Ishikawa (cell line): Measurements from ENCODE around the gene ZDHHC1.

ENCODE experiments used
- CEBPB ChIP-seq: IDR thresholded peaks from 2 replicates; pipeline ENCODE4 v1.6.1; 2012
- CREB1 ChIP-seq: IDR thresholded peaks from 2 replicates; pipeline ENCODE4 v1.6.1; 2012; ENCODE audit warnings: low read depth
- EGR1 ChIP-seq: IDR thresholded peaks from 2 replicates; pipeline ENCODE4 v1.6.1; 2012
- EP300 ChIP-seq: IDR thresholded peaks from 2 replicates; pipeline ENCODE4 v1.6.1; 2012; ENCODE audit warnings: borderline replicate concordance
- FOXM1 ChIP-seq: IDR thresholded peaks from 2 replicates; pipeline ENCODE4 v1.6.1; 2012; ENCODE audit warnings: low read depth, borderline replicate concordance
- NFIC ChIP-seq: IDR thresholded peaks from 2 replicates; pipeline ENCODE4 v1.6.1; 2012
- RAD21 ChIP-seq: IDR thresholded peaks from 2 replicates; pipeline ENCODE4 v1.6.1; 2012; ENCODE audit warnings: low read depth
- TAF1 ChIP-seq: IDR thresholded peaks from 2 replicates; pipeline ENCODE4 v1.6.1; 2012; ENCODE audit warnings: low read depth, mild to moderate bottlenecking
- TCF12 ChIP-seq: IDR thresholded peaks from 2 replicates; pipeline ENCODE4 v1.6.1; 2012; ENCODE audit warnings: low read depth
- TEAD4 ChIP-seq: IDR thresholded peaks from 2 replicates; pipeline ENCODE4 v1.6.1; 2012
- YY1 ChIP-seq: IDR thresholded peaks from 2 replicates; pipeline ENCODE4 v1.6.1; 2012; ENCODE audit warnings: low read depth
- ZBTB7A ChIP-seq: IDR thresholded peaks from 2 replicates; pipeline ENCODE4 v1.6.1; 2012; ENCODE audit warnings: low read depth
- TF ChIP-seq, protein P1 (sequence below): IDR thresholded peaks from 2 replicates; pipeline ENCODE4 v1.6.1; 2012
- TF ChIP-seq, protein P2 (sequence below): IDR thresholded peaks from 2 replicates; pipeline ENCODE4 v1.6.1; 2012
- TF ChIP-seq, protein P3 (sequence below): IDR thresholded peaks from 2 replicates; pipeline ENCODE4 v1.6.1; 2012; ENCODE audit warnings: low read depth, mild to moderate bottlenecking

ZDHHC1 gene

DNA sequence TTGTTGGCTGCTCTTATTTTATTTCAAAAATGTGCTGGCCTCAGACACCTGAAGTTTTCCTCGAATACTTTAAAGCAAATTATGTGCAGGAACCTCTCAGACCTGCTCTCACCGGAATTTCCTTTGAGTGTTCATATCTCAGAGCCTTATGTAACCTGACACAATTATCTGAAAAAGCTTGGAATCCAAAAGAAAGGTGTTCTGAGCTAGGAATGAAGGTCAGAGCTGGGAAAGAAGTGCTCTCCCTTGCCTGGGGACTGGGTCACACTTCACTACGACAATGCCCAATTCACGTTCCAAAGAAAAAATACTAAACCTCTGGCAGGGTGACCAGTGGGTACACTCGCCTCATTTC lies 8.0 kb upstream of the ZDHHC1 start:
- TF ChIP-seq RAD21 = no peak
- TF ChIP-seq TEAD4 = no peak

DNA sequence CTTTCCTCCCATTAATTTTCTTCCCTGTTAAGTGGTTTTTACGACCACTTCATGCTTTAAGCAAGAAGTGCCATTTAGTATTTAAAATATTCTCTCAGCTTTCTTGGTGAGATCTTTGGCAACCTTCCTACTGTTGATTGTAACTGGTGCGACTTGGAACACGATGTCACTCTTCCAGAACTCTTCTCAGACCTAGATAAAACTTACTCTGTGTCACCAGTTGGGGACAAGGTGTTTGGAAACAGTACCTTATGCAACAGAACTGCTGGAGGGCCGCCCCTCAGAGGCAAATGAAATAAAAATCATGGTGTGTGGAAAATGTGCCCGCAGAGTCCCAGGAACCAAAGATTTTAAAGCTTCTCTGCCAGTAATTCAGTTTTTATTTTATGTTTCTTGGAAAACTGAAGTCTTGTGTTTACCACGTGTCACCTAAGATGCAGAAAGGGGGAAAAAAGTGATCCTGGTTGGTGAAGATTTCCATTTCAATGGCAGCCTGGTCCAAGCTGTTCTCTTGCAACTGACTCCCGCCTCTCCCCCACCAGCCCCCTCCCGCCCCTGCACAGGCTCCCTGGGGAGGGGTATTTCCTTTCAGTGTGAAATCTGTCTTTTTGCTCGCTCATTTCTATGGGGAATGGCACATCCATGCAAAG lies 7.5 kb upstream of the ZDHHC1 start:
- TF ChIP-seq TCF12 (no peak), RAD21 (no peak), YY1 (no peak), TAF1 (no peak), NFIC (no peak), TEAD4 (no peak), EP300 (no peak), EGR1 (no peak), CREB1 (no peak), FOXM1 (no peak), CEBPB (no peak), ZBTB7A (no peak)
- TF ChIP-seq, protein P1, sequence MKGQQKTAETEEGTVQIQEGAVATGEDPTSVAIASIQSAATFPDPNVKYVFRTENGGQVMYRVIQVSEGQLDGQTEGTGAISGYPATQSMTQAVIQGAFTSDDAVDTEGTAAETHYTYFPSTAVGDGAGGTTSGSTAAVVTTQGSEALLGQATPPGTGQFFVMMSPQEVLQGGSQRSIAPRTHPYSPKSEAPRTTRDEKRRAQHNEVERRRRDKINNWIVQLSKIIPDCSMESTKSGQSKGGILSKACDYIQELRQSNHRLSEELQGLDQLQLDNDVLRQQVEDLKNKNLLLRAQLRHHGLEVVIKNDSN = no peak
- TF ChIP-seq, protein P2, sequence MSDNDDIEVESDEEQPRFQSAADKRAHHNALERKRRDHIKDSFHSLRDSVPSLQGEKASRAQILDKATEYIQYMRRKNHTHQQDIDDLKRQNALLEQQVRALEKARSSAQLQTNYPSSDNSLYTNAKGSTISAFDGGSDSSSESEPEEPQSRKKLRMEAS = no peak
- TF ChIP-seq, protein P3, sequence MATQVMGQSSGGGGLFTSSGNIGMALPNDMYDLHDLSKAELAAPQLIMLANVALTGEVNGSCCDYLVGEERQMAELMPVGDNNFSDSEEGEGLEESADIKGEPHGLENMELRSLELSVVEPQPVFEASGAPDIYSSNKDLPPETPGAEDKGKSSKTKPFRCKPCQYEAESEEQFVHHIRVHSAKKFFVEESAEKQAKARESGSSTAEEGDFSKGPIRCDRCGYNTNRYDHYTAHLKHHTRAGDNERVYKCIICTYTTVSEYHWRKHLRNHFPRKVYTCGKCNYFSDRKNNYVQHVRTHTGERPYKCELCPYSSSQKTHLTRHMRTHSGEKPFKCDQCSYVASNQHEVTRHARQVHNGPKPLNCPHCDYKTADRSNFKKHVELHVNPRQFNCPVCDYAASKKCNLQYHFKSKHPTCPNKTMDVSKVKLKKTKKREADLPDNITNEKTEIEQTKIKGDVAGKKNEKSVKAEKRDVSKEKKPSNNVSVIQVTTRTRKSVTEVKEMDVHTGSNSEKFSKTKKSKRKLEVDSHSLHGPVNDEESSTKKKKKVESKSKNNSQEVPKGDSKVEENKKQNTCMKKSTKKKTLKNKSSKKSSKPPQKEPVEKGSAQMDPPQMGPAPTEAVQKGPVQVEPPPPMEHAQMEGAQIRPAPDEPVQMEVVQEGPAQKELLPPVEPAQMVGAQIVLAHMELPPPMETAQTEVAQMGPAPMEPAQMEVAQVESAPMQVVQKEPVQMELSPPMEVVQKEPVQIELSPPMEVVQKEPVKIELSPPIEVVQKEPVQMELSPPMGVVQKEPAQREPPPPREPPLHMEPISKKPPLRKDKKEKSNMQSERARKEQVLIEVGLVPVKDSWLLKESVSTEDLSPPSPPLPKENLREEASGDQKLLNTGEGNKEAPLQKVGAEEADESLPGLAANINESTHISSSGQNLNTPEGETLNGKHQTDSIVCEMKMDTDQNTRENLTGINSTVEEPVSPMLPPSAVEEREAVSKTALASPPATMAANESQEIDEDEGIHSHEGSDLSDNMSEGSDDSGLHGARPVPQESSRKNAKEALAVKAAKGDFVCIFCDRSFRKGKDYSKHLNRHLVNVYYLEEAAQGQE = no peak

DNA sequence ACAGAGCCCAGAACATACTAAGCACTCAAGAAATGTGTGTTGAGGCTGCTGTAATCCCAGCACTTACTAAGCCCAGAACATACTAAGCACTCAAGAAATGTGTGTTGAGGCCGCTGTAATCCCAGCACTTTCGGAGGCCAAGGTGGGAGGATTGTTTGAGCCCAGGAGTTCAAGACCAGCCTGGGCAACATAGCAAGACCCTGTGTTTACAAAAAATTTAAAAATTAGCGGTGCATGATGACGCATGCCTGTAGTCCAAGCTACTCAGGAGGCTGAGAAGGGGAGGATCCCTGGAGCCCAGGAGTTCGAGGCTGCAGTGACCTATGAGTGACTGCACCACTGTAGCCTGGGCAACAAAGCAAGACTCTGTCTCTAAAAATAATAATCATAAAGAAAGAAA lies 6.7 kb upstream of the ZDHHC1 start:
- TF ChIP-seq CEBPB (no peak), EP300 (no peak), TAF1 (no peak), CREB1 (no peak), TEAD4 (no peak), ZBTB7A (no peak), NFIC (no peak), RAD21 (no peak), EGR1 (no peak), YY1 (no peak), TCF12 (no peak), FOXM1 (no peak)
- TF ChIP-seq, protein P3 = no peak
- TF ChIP-seq, protein P2 = no peak
- TF ChIP-seq, protein P1 = no peak

DNA sequence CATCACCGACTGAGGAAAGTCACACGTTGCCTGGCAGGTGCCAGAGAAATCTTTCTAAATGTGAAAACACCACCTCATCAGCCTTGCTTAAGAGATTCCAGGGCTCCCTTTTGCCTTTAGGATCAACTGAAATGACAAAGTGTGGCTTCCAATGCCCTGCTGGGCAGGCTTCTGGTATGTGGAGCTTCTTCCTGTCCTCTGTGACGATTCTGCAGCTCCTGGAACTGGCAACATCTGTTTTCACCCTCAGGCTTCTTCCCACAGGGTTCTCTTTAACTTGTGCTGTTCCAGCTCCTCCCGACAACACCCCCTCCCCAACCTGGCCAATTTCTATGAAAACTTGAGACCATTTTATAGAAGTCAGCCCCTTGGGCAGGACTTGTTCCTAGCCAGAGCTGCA lies 4.8 kb upstream of the ZDHHC1 start:
- TF ChIP-seq RAD21 (no peak), CEBPB (no peak), EP300 (no peak), YY1 (no peak), NFIC (no peak), ZBTB7A (no peak), EGR1 (no peak), FOXM1 (no peak), TCF12 (no peak), TEAD4 (no peak), CREB1 (no peak), TAF1 (no peak)
- TF ChIP-seq, protein P3 = no peak
- TF ChIP-seq, protein P1 = no peak
- TF ChIP-seq, protein P2 = no peak
